ENCODE results near the gene TMSB4Y. TPM values are rescaled to one million over a fixed set of nuclear protein-coding genes. Genes with fewer than 3 reads are reported as not detected.

The TMSB4Y gene
- total RNA-seq (2021) (not detected in 2 replicates), Bru-seq, nascent RNA (not detected), BruChase-seq, experiment 1, labeled RNA remaining after a 2-hour chase (not detected), BruChase-seq, experiment 2, labeled RNA remaining after a 6-hour chase (not detected)
- long read RNA-seq: 0 reads

- BruUV-seq (replicated peaks): no TSS peak
- no peak within 1 kb of the TSS for H2AFZ ChIP-seq
- no peaks in the 10 kb centered on the region for H3K4me1 ChIP-seq (replicated peaks; ENCODE audit: insufficient read depth)
- intact Hi-C loops (cut with micrococcal nuclease; ENCODE audit: unreplicated experiment): no loop called here
- no peaks in the 10 kb centered on the region for H3K9me2 ChIP-seq (ENCODE audit: insufficient read depth)
- no peak for TF ChIP-seq CTCF (conservative IDR thresholded peaks at IDR 0.05)
- TF ChIP-seq EZH2 (IDR thresholded peaks at IDR 0.05; ENCODE audit: low read depth): no peak
- no peaks in the 10 kb centered on the region for H3K27me3 ChIP-seq (ENCODE audit: insufficient read depth, low read depth)
- no peak within 1 kb of the TSS for H3K27ac ChIP-seq
- no peaks in the 10 kb centered on the region for H3F3A ChIP-seq (ENCODE audit: insufficient read depth, low read depth)
- ChIA-PET CTCF (no interaction called here), POLR2A (ENCODE audit: unreplicated experiment) (no interaction called here)
- no peak for DNase-seq
- no peaks in the 10 kb centered on the region for H4K20me1 ChIP-seq (ENCODE audit: insufficient read depth)
- H3K9me3 ChIP-seq (ENCODE audit: insufficient read depth, low read depth): no peaks in the 10 kb centered on the region
- H3K4me3 ChIP-seq: no peak within 1 kb of the TSS
- no peaks in the 10 kb centered on the region for H3K36me3 ChIP-seq (ENCODE audit: low read depth)
- no peak within 1 kb of the TSS for H3K4me2 ChIP-seq
- H3K79me2 ChIP-seq (ENCODE audit: low read depth): no peaks in the 10 kb centered on the region
Observed at GRCh38 chrY:13703568-13703968, at the start of gene TMSB4Y. Gene TMSB4Y, plus strand, starts transcription at chrY:13703899.

GRCh38 chrY:13664162-13664561 is 39.5 kb upstream of the TMSB4Y start:
- no peaks in the 10 kb centered on the region for H3F3A ChIP-seq (ENCODE audit: insufficient read depth, low read depth)
- no peak for DNase-seq
- no peak overlapping the region for H3K27ac ChIP-seq
- no peaks in the 10 kb centered on the region for H3K79me2 ChIP-seq (ENCODE audit: low read depth)
- H4K20me1 ChIP-seq (ENCODE audit: insufficient read depth): no peaks in the 10 kb centered on the region
- H3K4me1 ChIP-seq (replicated peaks; ENCODE audit: insufficient read depth): no peaks in the 10 kb centered on the region
- POLR2A ChIA-PET (ENCODE audit: unreplicated experiment): no interaction called here
- H3K36me3 ChIP-seq (ENCODE audit: low read depth): no peaks in the 10 kb centered on the region
- no peaks in the 10 kb centered on the region for H3K9me2 ChIP-seq (ENCODE audit: insufficient read depth)
- H3K4me2 ChIP-seq: no peak overlapping the region
- no peak overlapping the region for H3K4me3 ChIP-seq
- no peaks in the 10 kb centered on the region for H3K9me3 ChIP-seq (ENCODE audit: insufficient read depth, low read depth)
- TF ChIP-seq CTCF (conservative IDR thresholded peaks at IDR 0.05): no peak
- TF ChIP-seq EZH2 (IDR thresholded peaks at IDR 0.05; ENCODE audit: low read depth): no peak
- intact Hi-C loops (cut with micrococcal nuclease; ENCODE audit: unreplicated experiment): no loop called here
- CTCF ChIA-PET: no interaction called here
- no peak overlapping the region for H2AFZ ChIP-seq
- H3K27me3 ChIP-seq (ENCODE audit: insufficient read depth, low read depth): no peaks in the 10 kb centered on the region
- BruUV-seq (replicated peaks): no TSS peak

GRCh38 chrY:13671122-13671521 is 32.6 kb upstream of the TMSB4Y start:
- ChIA-PET CTCF (no interaction called here), POLR2A (ENCODE audit: unreplicated experiment) (no interaction called here)
- H3K36me3 ChIP-seq (ENCODE audit: low read depth): no peaks in the 10 kb centered on the region
- no peaks in the 10 kb centered on the region for H3K4me1 ChIP-seq (replicated peaks; ENCODE audit: insufficient read depth)
- no peak overlapping the region for H3K4me3 ChIP-seq
- H3K4me2 ChIP-seq: no peak overlapping the region
- no peaks in the 10 kb centered on the region for H4K20me1 ChIP-seq (ENCODE audit: insufficient read depth)
- BruUV-seq (replicated peaks): no TSS peak
- TF ChIP-seq EZH2 (IDR thresholded peaks at IDR 0.05; ENCODE audit: low read depth) (no peak), CTCF (conservative IDR thresholded peaks at IDR 0.05) (no peak)
- no peak for DNase-seq
- intact Hi-C loops (cut with micrococcal nuclease; ENCODE audit: unreplicated experiment): no loop called here
- H3K27ac ChIP-seq: no peak overlapping the region
- H3K9me2 ChIP-seq (ENCODE audit: insufficient read depth): no peaks in the 10 kb centered on the region
- no peaks in the 10 kb centered on the region for H3F3A ChIP-seq (ENCODE audit: insufficient read depth, low read depth)
- H3K9me3 ChIP-seq (ENCODE audit: insufficient read depth, low read depth): no peaks in the 10 kb centered on the region
- no peaks in the 10 kb centered on the region for H3K27me3 ChIP-seq (ENCODE audit: insufficient read depth, low read depth)
- H3K79me2 ChIP-seq (ENCODE audit: low read depth): no peaks in the 10 kb centered on the region
- H2AFZ ChIP-seq: no peak overlapping the region
